AG20443 (cell line): ENCODE data around the gene RFC2.
"Not testable (repeated sequence)": the region's sequence is repeated elsewhere in the genome, so short reads cannot be mapped to it uniquely, and the experiment has no call there.

Experiments
- DNase-seq: peaks from one replicate; pipeline ENCODE4 v3.0.0; 2012; ENCODE audit warnings: low spot score, mixed read lengths

Gene RFC2

GRCh38 chr7:74248156-74248555 is 6.0 kb downstream of the RFC2 start:
- no peak for DNase-seq

- DNase-seq: no peak
Observed at GRCh38 chr7:74246497-74246896, 7.7 kb downstream of the RFC2 start.

- DNase-seq: no peak
Observed at GRCh38 chr7:74242122-74242443, 12.1 kb downstream of the RFC2 start.

- no peak for DNase-seq
Observed at GRCh38 chr7:74240482-74240881, 13.7 kb downstream of the RFC2 start.

- no peak for DNase-seq
Observed at GRCh38 chr7:74236284-74236683, 17.9 kb downstream of the RFC2 start.

- DNase-seq: no peak
Observed at GRCh38 chr7:74235518-74236268, 18.5 kb downstream of the RFC2 start.

- no peak for DNase-seq
Observed at GRCh38 chr7:74233655-74234285, 20.4 kb downstream of the RFC2 start.

- peak; percentile 3 for DNase-seq
Observed at GRCh38 chr7:74231232-74231590, 23.0 kb downstream of the RFC2 start.

- DNase-seq: peak; percentile 2
Observed at GRCh38 chr7:74230446-74231231, 23.6 kb downstream of the RFC2 start.

- peak; percentile 10 for DNase-seq
Observed at GRCh38 chr7:74228951-74229900, 25.0 kb downstream of the RFC2 start.

GRCh38 chr7:74226633-74227032 is 27.6 kb downstream of the RFC2 start:
- peak; percentile 2 for DNase-seq

GRCh38 chr7:74225400-74225799 is 28.8 kb downstream of the RFC2 start:
- peak; percentile 4 for DNase-seq

- DNase-seq: not testable (repeated sequence)
Observed at GRCh38 chr7:74224907-74225306, 29.3 kb downstream of the RFC2 start.

GRCh38 chr7:74224511-74224832 is 29.7 kb downstream of the RFC2 start:
- no peak for DNase-seq

- DNase-seq: no peak
Observed at GRCh38 chr7:74223711-74224510, 30.3 kb downstream of the RFC2 start.

- no peak for DNase-seq
Observed at GRCh38 chr7:74222851-74223710, 31.1 kb downstream of the RFC2 start.

- no peak for DNase-seq
Observed at GRCh38 chr7:74221713-74222112, 32.5 kb downstream of the RFC2 start.

GRCh38 chr7:74220229-74220628 is 34.0 kb downstream of the RFC2 start:
- DNase-seq: no peak

GRCh38 chr7:74219416-74219815 is 34.8 kb downstream of the RFC2 start:
- no peak for DNase-seq

GRCh38 chr7:74218343-74218698 is 35.9 kb downstream of the RFC2 start:
- DNase-seq: no peak
